Uterus (tissue), 4 donors: Measurements from ENCODE around the gene ATF6. TPM values are rescaled to one million over a fixed set of nuclear protein-coding genes. Genes with fewer than 3 reads are reported as not detected.

Experiments used
- DNase-seq, 2 donors: peaks; one replicate each; pipeline ENCODE4 v3.0.0-alpha.2; 2019 to 2020
- H3K27ac ChIP-seq, 2 donors: fragments of 200-600 bp; sonication (generic); 1 replicate in 1 of 2; 2 replicates in 1 of 2; pipeline ENCODE4 v1.5.1; 2016 to 2018
- H3K27me3 ChIP-seq, 2 donors: fragments of 200-600 bp; sonication (generic); one replicate each; pipeline ENCODE4 v1.5.1; 2018 to 2019; ENCODE audit warnings: control low read depth in 1 of 2
- H3K36me3 ChIP-seq, 2 donors: fragments of 200-600 bp; sonication (generic); one replicate each; pipeline ENCODE4 v1.5.1; 2019; ENCODE audit warnings: control low read depth in 1 of 2
- H3K4me1 ChIP-seq, 2 donors: fragments of 200-600 bp; sonication (generic); one replicate each; pipeline ENCODE4 v1.5.1; 2018 to 2019; ENCODE audit warnings: control low read depth in 1 of 2
- H3K4me3 ChIP-seq, 2 donors: fragments of 200-600 bp; sonication (generic); 1 replicate in 1 of 2; 2 replicates in 1 of 2; pipeline ENCODE4 v1.5.1; 2018 to 2019; ENCODE audit warnings: mild to moderate bottlenecking in 1 of 2
- H3K9me3 ChIP-seq, 2 donors: fragments of 200-600 bp; sonication (generic); one replicate each; pipeline ENCODE4 v1.5.1; 2019; ENCODE audit warnings: control low read depth in 1 of 2
- CTCF ChIP-seq, 4 experiments: fragments of 200-600 bp in 2 of 4; fragments of 450-650 bp in 2 of 4; sonication (generic) in 2 of 4; IDR thresholded peaks; one replicate each; pipeline ENCODE4 v1.5.1; 2016 to 2019; ENCODE audit warnings: antibody characterized with exemption in 4 of 4, mild to moderate bottlenecking in 2 of 4, moderate library complexity in 1 of 4
- POLR2A ChIP-seq, 2 donors: fragments of 450-650 bp; IDR thresholded peaks; one replicate each; pipeline ENCODE4 v1.6.1; 2016; ENCODE audit warnings: antibody characterized with exemption in 2 of 2, mild to moderate bottlenecking in 1 of 2, moderate library complexity in 1 of 2
- intact Hi-C: fragments of 100-400 bp; cut with DNase I; formaldehyde crosslinking; loops from one replicate; pipeline ENCODE4 v1.15.1; 2023; ENCODE audit warnings: low total_unique reads
- total RNA-seq, 4 donors: library from RNA; depleted of rRNA in 3 of 4; stranded (reverse); fragments of >200 nt in 3 of 4; gene quantifications; one replicate each; pipeline versions ENCODE4 v1.1.0 to v1.2.4, GENCODE V29; 2014 to 2023
- donor health status: DM: yes; HTN: yes; CAD: no.

ATF6 gene
- total RNA-seq, 4 donors from 2014 or later = 16.2 to 37.7 (median 30.0) TPM

GRCh38 chr1:161987303-161987702 is 221.2 kb downstream of the ATF6 start:
- Histone ChIP-seq H3K27me3 (no peaks in the 10 kb centered on the region), H3K9me3 (peaks cover 0 to 3% of the 10 kb centered on the region in 2 donors), H3K4me1 (no peaks in the 10 kb centered on the region), H3K27ac (peak overlapping the region in 1 of 2 donors; percentile 60), H3K36me3 (no peaks in the 10 kb centered on the region), H3K4me3 (no peak overlapping the region)
- no peak for DNase-seq
- intact Hi-C loops = no loop called here
- no peak for TF ChIP-seq POLR2A (IDR thresholded peaks at IDR 0.05)
- no peak for TF ChIP-seq CTCF (IDR thresholded peaks at IDR 0.05)

DNA sequence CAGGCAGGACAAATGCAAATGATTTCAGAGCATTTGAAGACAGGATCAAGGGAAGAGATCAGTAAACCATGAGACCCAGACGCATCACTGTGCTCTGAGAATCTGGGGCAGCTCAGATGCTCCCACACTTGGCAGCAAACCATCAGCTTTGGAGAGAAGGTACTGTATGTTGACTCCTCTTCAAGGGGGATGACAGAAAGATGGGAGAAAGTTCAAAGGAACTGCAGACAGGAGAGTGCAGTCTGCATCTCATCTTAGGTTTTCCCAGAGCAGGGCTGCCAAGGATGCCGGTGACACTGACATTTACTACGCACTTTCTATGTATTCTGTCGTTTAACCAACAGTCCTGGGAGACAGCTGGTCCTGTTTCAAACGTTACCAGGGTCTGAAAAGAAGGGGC is 221.8 kb downstream of the ATF6 start:
- intact Hi-C loops = no loop called here
- peak overlapping the region; percentile 20 to 60 for H3K27ac ChIP-seq
- H3K4me1 ChIP-seq = no peaks in the 10 kb centered on the region
- peaks cover 0 to 3% of the 10 kb centered on the region in 2 donors for H3K9me3 ChIP-seq
- H3K27me3 ChIP-seq = no peaks in the 10 kb centered on the region
- H3K4me3 ChIP-seq = no peak overlapping the region
- H3K36me3 ChIP-seq = no peaks in the 10 kb centered on the region
- TF ChIP-seq CTCF (IDR thresholded peaks at IDR 0.05) = no peak
- no peak for TF ChIP-seq POLR2A (IDR thresholded peaks at IDR 0.05)
- peak in 1 of 2 donors; percentile 64 for DNase-seq

- no peak for TF ChIP-seq POLR2A (IDR thresholded peaks at IDR 0.05)
- TF ChIP-seq CTCF (IDR thresholded peaks at IDR 0.05) = no peak
- no peaks in the 10 kb centered on the region for H3K27me3 ChIP-seq
- H3K4me1 ChIP-seq = no peaks in the 10 kb centered on the region
- H3K27ac ChIP-seq = peak overlapping the region; percentile 20 to 60
- H3K36me3 ChIP-seq = no peaks in the 10 kb centered on the region
- H3K9me3 ChIP-seq = peaks cover 0 to 3% of the 10 kb centered on the region in 2 donors
- no peak for DNase-seq
- intact Hi-C loops = no loop called here
- no peak overlapping the region for H3K4me3 ChIP-seq
These were observed 222.3 kb downstream of the ATF6 start for GRCh38 chr1:161988413-161988812.

- no peak for DNase-seq
- Histone ChIP-seq H3K4me3 (no peak overlapping the region), H3K36me3 (no peaks in the 10 kb centered on the region), H3K27me3 (no peaks in the 10 kb centered on the region), H3K4me1 (no peaks in the 10 kb centered on the region), H3K9me3 (peaks cover 0 to 3% of the 10 kb centered on the region in 2 donors), H3K27ac (no peak overlapping the region)
- TF ChIP-seq CTCF (IDR thresholded peaks at IDR 0.05) = no peak
- TF ChIP-seq POLR2A (IDR thresholded peaks at IDR 0.05) = no peak
- intact Hi-C loops = no loop called here
These were observed 223.0 kb downstream of the ATF6 start for GRCh38 chr1:161989108-161989507.

DNA sequence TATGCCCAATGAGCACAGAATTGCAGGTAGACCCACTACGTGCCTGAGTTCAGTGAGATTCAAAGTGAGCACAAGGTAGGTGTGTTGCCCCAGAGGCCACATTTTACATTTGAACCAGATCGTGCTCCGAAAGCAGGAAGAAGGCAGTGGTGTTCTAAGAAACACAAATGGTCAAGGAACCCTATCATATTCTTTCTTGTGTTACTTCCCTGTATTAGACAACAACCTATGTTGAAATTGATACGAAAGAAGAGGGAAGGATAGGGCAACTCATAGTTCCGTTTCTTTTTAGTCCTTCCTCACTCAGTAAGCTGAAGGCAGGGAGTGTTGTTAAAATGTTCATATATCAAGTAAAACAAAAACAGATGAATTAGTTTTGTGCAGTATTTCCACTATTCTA is 223.7 kb downstream of the ATF6 start:
- Histone ChIP-seq H3K27me3 (no peaks in the 10 kb centered on the region), H3K27ac (no peak overlapping the region), H3K4me1 (no peaks in the 10 kb centered on the region), H3K9me3 (peaks cover 0 to 3% of the 10 kb centered on the region in 2 donors), H3K4me3 (no peak overlapping the region), H3K36me3 (no peaks in the 10 kb centered on the region)
- intact Hi-C loops = no loop called here
- TF ChIP-seq CTCF (IDR thresholded peaks at IDR 0.05) (no peak), POLR2A (IDR thresholded peaks at IDR 0.05) (no peak)
- no peak for DNase-seq
